MCF 10A (cell line): Measurements from ENCODE around the gene SLC23A3. TPM values are rescaled to one million over a fixed set of nuclear protein-coding genes. Genes with fewer than 3 reads are reported as not detected.

Source experiments
- BruUV-seq: library from RNA; stranded (reverse); fragments of 400-500 nt; replicated peaks from 2 replicates; lab custom pipeline; 2021; lab: Mats Ljungman, UMichigan
- CTCF ChIA-PET: fragments of 300-600 bp; sonication (Branson Sonifier 250); formaldehyde crosslinking; extraction: SDS; loops from one replicate; lab custom pipeline; 2021; ENCODE audit warnings: antibody characterized with exemption, inconsistent platforms; lab: Yijun Ruan, JAX
- POLR2A ChIA-PET: fragments of 300-600, 350-650 bp; sonication (Branson Sonifier 250); formaldehyde crosslinking; extraction: SDS; loops from one replicate; lab custom pipeline; 2020; ENCODE audit warnings: antibody characterized with exemption, inconsistent platforms; lab: Yijun Ruan, JAX
- DNase-seq: peaks from one replicate; pipeline ENCODE4 v3.0.0-alpha.2; 2018; ENCODE audit not compliant: unreplicated experiment
- H3K27ac Mint-ChIP-seq: one replicate; pipeline ENCODE4 v1.8.0; 2022; ENCODE audit warnings: mild to moderate bottlenecking, low read depth, mixed read lengths; ENCODE audit not compliant: unreplicated experiment
- H3K27me3 Mint-ChIP-seq: one replicate; pipeline ENCODE4 v1.8.0; 2022; ENCODE audit warnings: mixed read lengths; ENCODE audit not compliant: insufficient read depth, unreplicated experiment
- H3K36me3 Mint-ChIP-seq: one replicate; pipeline ENCODE4 v1.8.0; 2022; ENCODE audit warnings: mild to moderate bottlenecking, moderate library complexity, mixed read lengths; ENCODE audit not compliant: insufficient read depth, unreplicated experiment
- H3K4me1 Mint-ChIP-seq: one replicate; pipeline ENCODE4 v1.8.0; 2022; ENCODE audit warnings: mixed read lengths; ENCODE audit not compliant: insufficient read depth, unreplicated experiment
- H3K4me3 Mint-ChIP-seq: one replicate; pipeline ENCODE4 v1.8.0; 2022; ENCODE audit warnings: mild to moderate bottlenecking, moderate library complexity, mixed read lengths; ENCODE audit not compliant: unreplicated experiment
- H3K9me3 Mint-ChIP-seq: one replicate; pipeline ENCODE4 v1.8.0; 2022; ENCODE audit warnings: mixed read lengths; ENCODE audit not compliant: unreplicated experiment
- CTCF ChIP-seq: fragments of 200-600 bp; IDR thresholded peaks from one replicate; pipeline ENCODE4 v1.8.0; 2022; ENCODE audit warnings: antibody characterized with exemption, mild to moderate bottlenecking; ENCODE audit not compliant: unreplicated experiment
- intact Hi-C: fragments of 100-400 bp; cut with micrococcal nuclease; formaldehyde crosslinking; loops from 2 replicates; pipeline ENCODE4 v1.14.1; 2022
- total RNA-seq: library from RNA; stranded (reverse); gene quantifications from 2 replicates; pipeline ENCODE4 v1.2.3, GENCODE V29; 2022

The SLC23A3 gene
- total RNA-seq, 1 experiment from 2014 or later = 1.7 TPM

- peaks cover 14% of the 10 kb centered on the region for H3K4me1 Mint-ChIP-seq
- no peak for DNase-seq
- H3K9me3 Mint-ChIP-seq = no peaks in the 10 kb centered on the region
- TF ChIP-seq CTCF = no peak
- ChIA-PET CTCF (interaction anchor here (0.8 to 11.0 kb wide), 24 partner anchors 8 to 369 kb away, joined by 3 to 178 read pairs (median 6); partner anchors contain the start of genes CNPPD1, DNAJB2, GLB1L and SLC23A3), POLR2A (interaction anchor here (0.6 to 2.8 kb wide), 11 partner anchors 9 to 143 kb away, joined by 3 to 19 read pairs (median 5); partner anchors contain the start of genes CNPPD1 and TUBA4B)
- no peak overlapping the region for H3K4me3 Mint-ChIP-seq
- H3K27me3 Mint-ChIP-seq = no peaks in the 10 kb centered on the region
- intact Hi-C loops = no loop called here
- no TSS peak for BruUV-seq
- H3K27ac Mint-ChIP-seq = no peak overlapping the region
- H3K36me3 Mint-ChIP-seq = peaks cover 12% of the 10 kb centered on the region
Observed at GRCh38 chr2:219158586-219158985, 11.2 kb downstream of the SLC23A3 start.

GRCh38 chr2:219158025-219158424 lies 11.8 kb downstream of the SLC23A3 start:
- H3K36me3 Mint-ChIP-seq = peaks cover 12% of the 10 kb centered on the region
- H3K27me3 Mint-ChIP-seq = no peaks in the 10 kb centered on the region
- DNase-seq = no peak
- POLR2A ChIA-PET = interaction anchor here (0.6 to 2.8 kb wide), 3 partner anchors 19 to 142 kb away, joined by 3 to 19 read pairs (median 3); partner anchors contain the start of gene CNPPD1
- no peak overlapping the region for H3K4me3 Mint-ChIP-seq
- peaks cover 14% of the 10 kb centered on the region for H3K4me1 Mint-ChIP-seq
- no peak overlapping the region for H3K27ac Mint-ChIP-seq
- BruUV-seq = no TSS peak
- CTCF ChIA-PET = interaction anchor here (0.5 to 11.0 kb wide), 15 partner anchors 9 to 371 kb away, joined by 3 to 178 read pairs (median 10); partner anchors contain the start of genes CNPPD1 and SLC23A3
- no peaks in the 10 kb centered on the region for H3K9me3 Mint-ChIP-seq
- TF ChIP-seq CTCF = no peak
- intact Hi-C loops = no loop called here

- H3K4me1 Mint-ChIP-seq = peaks cover 14% of the 10 kb centered on the region
Observed at GRCh38 chr2:219157396-219157795, 12.4 kb downstream of the SLC23A3 start.

More at GRCh38 chr2:219157396-219157795, 12.4 kb downstream of the SLC23A3 start:
- BruUV-seq = no TSS peak
- Mint-ChIP-seq H3K9me3 (no peaks in the 10 kb centered on the region), H3K36me3 (peaks cover 12% of the 10 kb centered on the region), H3K27ac (no peak overlapping the region), H3K27me3 (no peaks in the 10 kb centered on the region), H3K4me3 (no peak overlapping the region)
- POLR2A ChIA-PET = interaction anchor here (0.7 to 2.8 kb wide), 2 partner anchors 20 to 82 kb away, joined by 3 to 19 read pairs; partner anchors contain the start of gene CNPPD1
- no peak for TF ChIP-seq CTCF
- intact Hi-C loops = no loop called here
- DNase-seq = no peak
- CTCF ChIA-PET = interaction anchor here (0.5 to 11.0 kb wide), 16 partner anchors 10 to 372 kb away, joined by 3 to 178 read pairs (median 4); partner anchors contain the start of genes CNPPD1 and SLC23A3
